GM21447 (cell line): ENCODE data around the gene PRPF40A.

ENCODE experiments used
- ATAC-seq: cut with Tn5 transposase; IDR thresholded peaks from one replicate; pipeline ENCODE4 v1.9.1; 2021; ENCODE audit not compliant: unreplicated experiment

Gene PRPF40A

GRCh38 chr2:152622219-152622618 lies 95.0 kb downstream of the PRPF40A start:
- ATAC-seq: no peak

GRCh38 chr2:152620985-152621384 lies 96.3 kb downstream of the PRPF40A start:
- no peak for ATAC-seq

DNA sequence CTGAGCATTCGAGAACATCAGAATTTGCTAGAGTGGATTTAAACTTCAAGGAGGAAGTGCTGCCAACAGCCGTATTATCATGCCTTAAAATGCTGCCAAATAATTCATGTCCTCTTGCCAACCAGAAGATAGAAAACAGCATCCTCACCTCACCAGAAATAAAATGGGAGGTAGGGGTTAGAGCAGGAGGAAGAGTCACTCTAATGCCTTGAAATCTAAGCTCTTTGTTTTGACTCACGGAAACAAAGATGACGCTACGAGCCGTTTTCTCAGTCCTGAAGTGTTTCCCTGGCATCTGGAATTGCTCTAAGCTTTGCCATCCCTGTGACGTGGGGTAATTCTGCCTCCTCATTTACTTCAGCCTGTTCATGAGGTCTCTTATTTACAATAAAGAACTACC lies 97.1 kb downstream of the PRPF40A start:
- ATAC-seq: no peak

- no peak for ATAC-seq
Measured at GRCh38 chr2:152618193-152618564, 99.1 kb downstream of the PRPF40A start.

DNA sequence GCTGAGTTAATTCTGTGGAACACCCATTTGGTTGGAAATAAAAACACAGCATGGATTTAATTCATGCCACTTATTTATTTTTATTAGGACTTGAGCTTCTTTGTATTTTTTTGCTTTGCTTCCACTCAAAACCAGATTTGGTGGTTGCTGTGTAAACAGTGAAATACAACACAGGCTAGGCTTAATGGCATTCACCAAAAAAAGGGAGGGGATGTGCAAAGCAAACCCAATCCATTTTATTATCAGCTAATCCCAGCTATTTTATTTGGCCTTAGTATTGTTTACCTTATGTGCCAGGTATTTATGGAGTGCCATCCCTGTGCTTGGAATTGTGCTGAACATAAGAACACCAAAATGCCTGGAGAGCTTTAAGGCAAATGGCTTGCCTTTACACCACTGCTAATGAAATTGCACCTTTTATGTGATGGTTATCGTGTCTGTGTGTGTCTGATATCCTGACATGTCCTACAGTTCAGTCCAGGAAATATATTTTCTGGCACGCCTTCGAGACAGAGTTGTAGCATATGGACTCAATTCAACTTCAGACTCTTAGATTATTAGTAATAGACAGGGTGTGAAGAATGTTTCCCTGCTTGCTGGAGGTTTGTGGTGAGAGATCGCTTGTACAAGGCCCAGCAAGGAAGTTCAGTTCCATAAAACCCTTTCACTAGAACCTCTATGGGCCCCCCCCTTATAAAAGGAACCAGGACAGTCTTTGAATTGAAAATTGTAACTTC lies 99.6 kb downstream of the PRPF40A start:
- ATAC-seq: no peak

DNA sequence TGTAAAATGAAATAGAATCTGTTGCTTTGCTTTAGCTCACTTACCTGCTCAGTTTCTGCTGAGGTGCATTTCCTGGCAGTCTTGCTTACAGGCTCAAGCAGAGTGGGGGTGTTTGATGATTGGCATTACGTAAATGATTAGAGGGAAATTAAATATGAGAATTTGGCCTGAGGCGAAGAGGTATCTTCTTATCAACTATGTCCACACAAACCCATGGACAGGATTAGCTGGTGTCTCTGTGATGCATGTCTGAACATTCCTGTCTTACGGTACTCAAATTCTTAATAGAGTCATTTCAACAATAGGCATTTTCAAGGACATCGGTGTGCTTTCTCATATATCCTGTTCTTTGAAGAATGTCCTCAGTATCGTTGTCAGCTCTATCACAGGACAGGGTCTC lies 102.1 kb downstream of the PRPF40A start:
- no peak for ATAC-seq

GRCh38 chr2:152613235-152613634 lies 104.0 kb downstream of the PRPF40A start:
- peak; percentile 44 for ATAC-seq

- peak; percentile 84 for ATAC-seq
Measured at GRCh38 chr2:152611458-152612231, 105.6 kb downstream of the PRPF40A start.

GRCh38 chr2:152609699-152610098 lies 107.6 kb downstream of the PRPF40A start:
- ATAC-seq: no peak

DNA sequence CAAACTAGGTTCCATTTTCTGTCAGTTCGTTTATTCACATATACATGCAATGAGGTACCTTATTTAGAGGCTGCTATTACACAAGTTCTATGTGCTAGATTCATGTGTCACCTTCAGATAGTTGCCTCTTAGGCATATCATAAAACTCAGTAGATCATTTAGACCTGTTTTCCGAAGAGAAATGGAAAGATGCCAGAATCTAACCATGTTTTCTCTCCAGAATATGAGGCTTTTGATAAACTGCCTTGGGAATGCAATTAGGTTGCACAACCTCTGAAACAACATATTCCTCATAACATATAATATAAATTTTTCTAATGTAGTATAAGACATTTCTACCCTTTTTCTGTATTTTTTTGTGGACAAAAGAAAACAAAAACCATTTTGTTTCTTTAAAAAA lies 108.1 kb downstream of the PRPF40A start:
- no peak for ATAC-seq

- ATAC-seq: no peak
Measured at GRCh38 chr2:152607793-152608300, 109.4 kb downstream of the PRPF40A start.

DNA sequence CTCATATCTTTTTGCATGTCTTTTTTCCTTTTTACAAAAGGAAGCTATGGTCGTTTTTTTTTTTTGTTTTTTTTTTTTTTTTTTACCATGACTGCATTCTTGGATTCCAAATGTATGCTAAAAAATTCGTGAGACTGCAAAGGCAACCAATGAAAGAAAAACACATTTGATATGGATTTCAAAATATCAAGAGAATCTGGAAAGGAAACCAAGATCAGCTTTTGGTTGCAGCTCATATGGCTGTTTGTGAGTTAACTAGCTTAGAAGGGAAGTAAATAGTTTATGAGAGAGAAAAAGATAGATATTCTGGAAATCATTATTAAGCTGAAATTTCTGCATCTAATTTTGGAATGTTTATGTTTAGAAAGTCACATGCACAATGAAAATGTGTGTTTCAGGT lies 110.3 kb downstream of the PRPF40A start:
- ATAC-seq: no peak

DNA sequence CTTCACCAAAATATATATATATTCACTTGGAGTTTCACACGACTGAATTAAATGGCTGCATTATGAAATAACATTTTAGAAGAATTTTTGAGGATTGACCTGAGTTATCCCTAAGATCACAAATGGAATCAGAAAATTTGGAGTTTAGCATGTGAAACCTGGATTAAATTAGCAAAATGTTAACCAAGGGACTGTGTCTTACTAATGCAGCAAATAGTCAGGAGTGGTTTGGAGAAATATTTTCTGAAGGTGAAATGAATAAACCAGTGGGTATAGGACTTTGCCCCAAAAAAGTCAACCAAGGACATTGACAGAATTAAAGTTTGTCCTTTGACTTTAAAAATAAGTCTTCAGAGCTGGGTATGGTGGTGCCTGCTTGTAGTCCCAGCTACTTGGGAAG lies 111.2 kb downstream of the PRPF40A start:
- no peak for ATAC-seq

GRCh38 chr2:152603166-152603565 lies 114.1 kb downstream of the PRPF40A start:
- ATAC-seq: no peak

GRCh38 chr2:152602750-152603149 lies 114.5 kb downstream of the PRPF40A start:
- ATAC-seq: no peak
